PC-9 (cell line): ENCODE results near the gene DNAJC17. TPM values are rescaled to one million over a fixed set of nuclear protein-coding genes. Genes with fewer than 3 reads are reported as not detected.

Experiments used
- BruUV-seq: library from RNA; stranded (reverse); fragments of 400-500 nt; replicated peaks from 2 replicates; lab custom pipeline; 2021; lab: Mats Ljungman, UMichigan
- CTCF ChIA-PET: fragments of 300-600 bp; sonication (Branson Sonifier 250); formaldehyde crosslinking; loops from one replicate; lab custom pipeline; 2022; ENCODE audit warnings: antibody characterized with exemption; lab: Charles Lee
- POLR2A ChIA-PET: fragments of 300-600 bp; sonication (Branson Sonifier 250); formaldehyde crosslinking; loops from one replicate; lab custom pipeline; 2022; ENCODE audit warnings: antibody characterized with exemption; ENCODE audit not compliant: unreplicated experiment; lab: Charles Lee
- DNase-seq, 2 experiments: peaks; one replicate each; pipeline versions ENCODE4 v3.0.0 to v3.0.0-alpha.2; 2015 to 2022; ENCODE audit warnings: mixed read lengths in 1 of 2
- H2AFZ ChIP-seq: fragments of 200-600 bp; sonication (generic); 2 replicates; pipeline ENCODE4 v1.8.1; 2017; ENCODE audit warnings: antibody characterized with exemption
- H3F3A ChIP-seq: fragments of 200-600 bp; sonication (generic); 2 replicates; pipeline ENCODE4 v1.8.1; 2017; ENCODE audit warnings: antibody characterized with exemption, mild to moderate bottlenecking, low read depth; ENCODE audit not compliant: insufficient read depth
- H3K27ac ChIP-seq: fragments of 200-600 bp; sonication (generic); 2 replicates; pipeline ENCODE4 v1.6.1; 2016; ENCODE audit warnings: mixed run types
- H3K27me3 ChIP-seq: fragments of 200-600 bp; sonication (generic); 2 replicates; pipeline ENCODE4 v1.6.1; 2016; ENCODE audit warnings: low read depth, mixed run types; ENCODE audit not compliant: insufficient read depth
- H3K36me3 ChIP-seq: fragments of 200-600 bp; sonication (generic); 2 replicates; pipeline ENCODE4 v1.6.1; 2016; ENCODE audit warnings: low read depth, mixed run types
- H3K4me1 ChIP-seq: fragments of 200-600 bp; sonication (generic); replicated peaks from 2 replicates; pipeline ENCODE4 v1.6.1; 2016; ENCODE audit warnings: mixed run types; ENCODE audit not compliant: insufficient read depth
- H3K4me2 ChIP-seq: fragments of 200-600 bp; sonication (generic); 2 replicates; pipeline ENCODE4 v1.6.1; 2017; ENCODE audit warnings: mixed run types
- H3K4me3 ChIP-seq: fragments of 200-600 bp; sonication (generic); 2 replicates; pipeline ENCODE4 v1.6.1; 2016; ENCODE audit warnings: mixed run types
- H3K79me2 ChIP-seq: fragments of 200-600 bp; sonication (generic); 2 replicates; pipeline ENCODE4 v1.6.1; 2017; ENCODE audit warnings: low read depth, mixed run types
- H3K9me2 ChIP-seq: fragments of 200-600 bp; sonication (generic); 2 replicates; pipeline ENCODE4 v1.8.1; 2017; ENCODE audit warnings: mild to moderate bottlenecking; ENCODE audit not compliant: insufficient read depth
- H3K9me3 ChIP-seq: fragments of 200-600 bp; sonication (generic); 2 replicates; pipeline ENCODE4 v1.8.1; 2016; ENCODE audit warnings: low read depth; ENCODE audit not compliant: insufficient read depth
- H4K20me1 ChIP-seq: fragments of 200-600 bp; sonication (generic); 2 replicates; pipeline ENCODE4 v1.8.1; 2017; ENCODE audit not compliant: insufficient read depth
- CTCF ChIP-seq: fragments of 200-600 bp; sonication (generic); conservative IDR thresholded peaks from 2 replicates; pipeline ENCODE4 v1.6.1; 2017; ENCODE audit warnings: mixed run types, antibody characterized with exemption, mild to moderate bottlenecking, moderate library complexity
- EZH2 ChIP-seq: fragments of 200-600 bp; sonication (generic); IDR thresholded peaks from 2 replicates; pipeline ENCODE4 v1.8.0; 2017; ENCODE audit warnings: antibody characterized with exemption, low read depth
- intact Hi-C: fragments of 100-400 bp; cut with micrococcal nuclease; formaldehyde crosslinking; loops from one replicate; pipeline ENCODE4 v1.10.0; 2022; ENCODE audit not compliant: unreplicated experiment
- total RNA-seq: library from RNA; stranded (reverse); gene quantifications from 2 replicates; pipeline ENCODE4 v1.2.3, GENCODE V29; 2021

Gene DNAJC17
- total RNA-seq, 1 experiment from 2014 or later, result 27.4 TPM

GRCh38 chr15:40844696-40845030 lies 37.4 kb upstream of the DNAJC17 start:
- CTCF ChIA-PET, result interaction anchor here (1.0 kb wide), 2 partner anchors 13 to 16 kb away, joined by 3 to 4 read pairs; partner anchors contain the start of gene PPP1R14D
- H3K4me1 ChIP-seq, result peaks cover 31% of the 10 kb centered on the region
- H3K4me2 ChIP-seq, result peak overlapping the region; percentile 100
- H3K27me3 ChIP-seq, result no peaks in the 10 kb centered on the region
- BruUV-seq, result TSS peak; percentile 25
- intact Hi-C loops, result loop anchor here (1.0 kb wide), 1 partner anchor 75 kb away; the partner anchor contains the start of gene C15orf62
- H3K27ac ChIP-seq, result peak overlapping the region; percentile 93
- no peaks in the 10 kb centered on the region for H3K9me2 ChIP-seq
- DNase-seq, result no peak
- TF ChIP-seq EZH2, result no peak
- no peak for TF ChIP-seq CTCF
- peak overlapping the region; percentile 71 for H3K4me3 ChIP-seq
- peaks cover 23% of the 10 kb centered on the region for H3F3A ChIP-seq
- no peaks in the 10 kb centered on the region for H3K9me3 ChIP-seq
- POLR2A ChIA-PET, result no interaction called here
- no peak overlapping the region; the same call in 1 of the 2 replicates for H2AFZ ChIP-seq
- 0 out of 2 replicates have a peak, but pooled peaks cover 5% of the 10 kb centered on the region for H4K20me1 ChIP-seq
- H3K79me2 ChIP-seq, result peaks cover 65% of the 10 kb centered on the region
- H3K36me3 ChIP-seq, result no peaks in the 10 kb centered on the region; the same call in 1 of the 2 replicates

- Histone ChIP-seq H4K20me1 (0 out of 2 replicates have a peak, but pooled peaks cover 5% of the 10 kb centered on the region), H3K9me3 (no peaks in the 10 kb centered on the region), H3K4me3 (peak within 1 kb of the TSS; percentile 71), H3K36me3 (no peaks in the 10 kb centered on the region; the same call in 1 of the 2 replicates), H3K9me2 (no peaks in the 10 kb centered on the region), H3F3A (peaks cover 23% of the 10 kb centered on the region), H3K4me2 (peak within 1 kb of the TSS; percentile 100), H3K27me3 (no peaks in the 10 kb centered on the region), H3K27ac (peak within 1 kb of the TSS; percentile 93), H3K79me2 (peaks cover 59% of the 10 kb centered on the region), H3K4me1 (peaks cover 31% of the 10 kb centered on the region), H2AFZ (peak within 1 kb of the TSS; percentile 64; the same call in 1 of the 2 replicates)
- no TSS peak for BruUV-seq
- CTCF ChIA-PET, result interaction anchor here (0.7 to 1.0 kb wide), 3 partner anchors 13 to 461 kb away, joined by 3 to 4 read pairs (median 4); partner anchors contain the start of gene PPP1R14D
- TF ChIP-seq EZH2 (no peak), CTCF (no peak)
- POLR2A ChIA-PET, result interaction anchor here (0.6 to 0.7 kb wide), 2 partner anchors 56 to 892 kb away, joined by 3 to 4 read pairs; no protein-coding TSS in a partner anchor
- DNase-seq, result peak; percentile 46 to 72
- intact Hi-C loops, result loop anchor here (1.0 kb wide), 1 partner anchor 75 kb away; the partner anchor contains the start of gene C15orf62
These were observed 36.8 kb upstream of the DNAJC17 start, which contains the start of gene SPINT1 for GRCh38 chr15:40843885-40844695. Gene SPINT1, plus strand, starts transcription at chr15:40844048. Its CDS starts 507 bp downstream, at chr15:40844555.

- H3K4me2 ChIP-seq, result peak overlapping the region; percentile 100
- peaks cover 29% of the 10 kb centered on the region for H3K4me1 ChIP-seq
- POLR2A ChIA-PET, result interaction anchor here (0.6 to 0.7 kb wide), 4 partner anchors 13 to 893 kb away, joined by 3 to 5 read pairs (median 4); partner anchors contain the start of gene PPP1R14D
- peak overlapping the region; percentile 58; the same call in 1 of the 2 replicates for H2AFZ ChIP-seq
- DNase-seq, result no peak
- H3K36me3 ChIP-seq, result no peaks in the 10 kb centered on the region; the same call in 1 of the 2 replicates
- peak overlapping the region; percentile 93 for H3K27ac ChIP-seq
- H3K79me2 ChIP-seq, result peaks cover 53% of the 10 kb centered on the region
- H3F3A ChIP-seq, result peaks cover 23% of the 10 kb centered on the region
- no peaks in the 10 kb centered on the region for H3K9me2 ChIP-seq
- CTCF ChIA-PET, result interaction anchor here (1.0 kb wide), 1 partner anchor 14 kb away, joined by 4 read pairs; no protein-coding TSS in a partner anchor
- no TSS peak for BruUV-seq
- no peaks in the 10 kb centered on the region for H3K27me3 ChIP-seq
- intact Hi-C loops, result no loop called here
- no peaks in the 10 kb centered on the region for H3K9me3 ChIP-seq
- H4K20me1 ChIP-seq, result 0 out of 2 replicates have a peak, but pooled peaks cover 4% of the 10 kb centered on the region
- H3K4me3 ChIP-seq, result peak overlapping the region; percentile 71
- TF ChIP-seq EZH2 (no peak), CTCF (no peak)
These were observed 36.1 kb upstream of the DNAJC17 start for GRCh38 chr15:40843261-40843884.
